ENCODE data around the gene DNAAF5.

DNA sequence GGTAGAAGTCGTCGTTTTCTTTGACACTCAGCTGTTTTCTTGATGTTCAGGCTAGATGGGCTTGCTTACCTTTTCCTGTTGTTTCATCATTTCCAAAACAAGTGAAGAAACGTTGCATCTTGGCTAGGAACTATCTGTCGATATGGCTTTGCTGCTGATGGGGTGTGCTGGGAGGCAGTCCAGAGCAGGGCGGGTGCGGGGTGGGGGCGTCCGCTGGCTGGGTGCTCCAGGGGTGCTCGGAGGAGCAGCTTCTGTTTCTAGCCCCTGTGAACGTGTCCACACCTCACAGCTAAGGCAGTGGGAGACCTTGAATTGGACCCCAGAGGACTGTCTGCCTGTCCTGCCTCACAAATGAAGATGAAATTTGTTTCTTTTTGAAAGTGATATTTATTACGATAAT, 98.2 kb downstream of the DNAAF5 start:
- TF ChIP-seq, protein P1, sequence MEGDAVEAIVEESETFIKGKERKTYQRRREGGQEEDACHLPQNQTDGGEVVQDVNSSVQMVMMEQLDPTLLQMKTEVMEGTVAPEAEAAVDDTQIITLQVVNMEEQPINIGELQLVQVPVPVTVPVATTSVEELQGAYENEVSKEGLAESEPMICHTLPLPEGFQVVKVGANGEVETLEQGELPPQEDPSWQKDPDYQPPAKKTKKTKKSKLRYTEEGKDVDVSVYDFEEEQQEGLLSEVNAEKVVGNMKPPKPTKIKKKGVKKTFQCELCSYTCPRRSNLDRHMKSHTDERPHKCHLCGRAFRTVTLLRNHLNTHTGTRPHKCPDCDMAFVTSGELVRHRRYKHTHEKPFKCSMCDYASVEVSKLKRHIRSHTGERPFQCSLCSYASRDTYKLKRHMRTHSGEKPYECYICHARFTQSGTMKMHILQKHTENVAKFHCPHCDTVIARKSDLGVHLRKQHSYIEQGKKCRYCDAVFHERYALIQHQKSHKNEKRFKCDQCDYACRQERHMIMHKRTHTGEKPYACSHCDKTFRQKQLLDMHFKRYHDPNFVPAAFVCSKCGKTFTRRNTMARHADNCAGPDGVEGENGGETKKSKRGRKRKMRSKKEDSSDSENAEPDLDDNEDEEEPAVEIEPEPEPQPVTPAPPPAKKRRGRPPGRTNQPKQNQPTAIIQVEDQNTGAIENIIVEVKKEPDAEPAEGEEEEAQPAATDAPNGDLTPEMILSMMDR (IDR thresholded peaks at IDR 0.05) = no peak
- TF ChIP-seq POLR2A (IDR thresholded peaks at IDR 0.05) = no peak

Measured in suprapubic skin (tissue), 3 donors.